ENCODE measurements around the gene TECPR2. TPM values are rescaled to one million over a fixed set of nuclear protein-coding genes. Genes with fewer than 3 reads are reported as not detected.

Gene TECPR2
- total and polyA plus RNA-seq, 2 of the 13 experiments (the other 11 are each of a cell fraction or from before 2014, with no cell fraction given) = 3.5 to 5.7 TPM

- BruUV-seq (replicated peaks) = no TSS peak
- CTCF ChIA-PET (ENCODE audit: low intra/inter-chr PET ratio, low total read pairs) = no interaction called here
These were observed 57.0 kb downstream of the TECPR2 start for GRCh38 chr14:102419716-102420115.

More at GRCh38 chr14:102419716-102420115, 57.0 kb downstream of the TECPR2 start:
- H3K4me3 ChIP-seq (replicated peaks in 1 of 3; ENCODE audit: insufficient read depth in 1 of 3, low read depth in 2 of 3, low read length in 3 of 3) = no peak overlapping the region
- no peak overlapping the region for H3K9ac ChIP-seq (ENCODE audit: insufficient read depth, low read depth, low read length)
- H2AFZ ChIP-seq (ENCODE audit: low read length) = no peak overlapping the region
- DNase-seq (ENCODE audit: low spot score) = no peak
- TF ChIP-seq, protein P1, sequence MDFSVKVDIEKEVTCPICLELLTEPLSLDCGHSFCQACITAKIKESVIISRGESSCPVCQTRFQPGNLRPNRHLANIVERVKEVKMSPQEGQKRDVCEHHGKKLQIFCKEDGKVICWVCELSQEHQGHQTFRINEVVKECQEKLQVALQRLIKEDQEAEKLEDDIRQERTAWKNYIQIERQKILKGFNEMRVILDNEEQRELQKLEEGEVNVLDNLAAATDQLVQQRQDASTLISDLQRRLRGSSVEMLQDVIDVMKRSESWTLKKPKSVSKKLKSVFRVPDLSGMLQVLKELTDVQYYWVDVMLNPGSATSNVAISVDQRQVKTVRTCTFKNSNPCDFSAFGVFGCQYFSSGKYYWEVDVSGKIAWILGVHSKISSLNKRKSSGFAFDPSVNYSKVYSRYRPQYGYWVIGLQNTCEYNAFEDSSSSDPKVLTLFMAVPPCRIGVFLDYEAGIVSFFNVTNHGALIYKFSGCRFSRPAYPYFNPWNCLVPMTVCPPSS (IDR thresholded peaks at IDR 0.05) = no peak
- no peak for TF ChIP-seq U2AF1 (optimal IDR thresholded peaks at IDR 0.05; ENCODE audit: low read depth, low read length)
- TF ChIP-seq MAFF (IDR thresholded peaks at IDR 0.05; ENCODE audit: low read depth, low read length) = no peak
- TF ChIP-seq, protein P2, sequence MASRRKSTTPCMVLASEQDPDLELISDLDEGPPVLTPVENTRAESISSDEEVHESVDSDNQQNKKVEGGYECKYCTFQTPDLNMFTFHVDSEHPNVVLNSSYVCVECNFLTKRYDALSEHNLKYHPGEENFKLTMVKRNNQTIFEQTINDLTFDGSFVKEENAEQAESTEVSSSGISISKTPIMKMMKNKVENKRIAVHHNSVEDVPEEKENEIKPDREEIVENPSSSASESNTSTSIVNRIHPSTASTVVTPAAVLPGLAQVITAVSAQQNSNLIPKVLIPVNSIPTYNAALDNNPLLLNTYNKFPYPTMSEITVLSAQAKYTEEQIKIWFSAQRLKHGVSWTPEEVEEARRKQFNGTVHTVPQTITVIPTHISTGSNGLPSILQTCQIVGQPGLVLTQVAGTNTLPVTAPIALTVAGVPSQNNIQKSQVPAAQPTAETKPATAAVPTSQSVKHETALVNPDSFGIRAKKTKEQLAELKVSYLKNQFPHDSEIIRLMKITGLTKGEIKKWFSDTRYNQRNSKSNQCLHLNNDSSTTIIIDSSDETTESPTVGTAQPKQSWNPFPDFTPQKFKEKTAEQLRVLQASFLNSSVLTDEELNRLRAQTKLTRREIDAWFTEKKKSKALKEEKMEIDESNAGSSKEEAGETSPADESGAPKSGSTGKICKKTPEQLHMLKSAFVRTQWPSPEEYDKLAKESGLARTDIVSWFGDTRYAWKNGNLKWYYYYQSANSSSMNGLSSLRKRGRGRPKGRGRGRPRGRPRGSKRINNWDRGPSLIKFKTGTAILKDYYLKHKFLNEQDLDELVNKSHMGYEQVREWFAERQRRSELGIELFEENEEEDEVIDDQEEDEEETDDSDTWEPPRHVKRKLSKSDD (CRISPR knock-in tag; IDR thresholded peaks at IDR 0.05; ENCODE audit: low read depth) = no peak
- TF ChIP-seq ZNF136 (CRISPR knock-in tag; IDR thresholded peaks at IDR 0.05; ENCODE audit: low read depth) = no peak
- TF ChIP-seq GATAD2A (CRISPR knock-in tag; IDR thresholded peaks at IDR 0.05) = no peak
- no peak for TF ChIP-seq NFE2 (CRISPR knock-in tag; IDR thresholded peaks at IDR 0.05)
- no peaks in the 10 kb centered on the region for H3K27me3 ChIP-seq (ENCODE audit: control insufficient read depth in 1 of 2, insufficient read depth in 2 of 2, low read length in 2 of 2)
- H3K4me2 ChIP-seq (ENCODE audit: low read depth, low read length) = no peak overlapping the region
- H4K20me1 ChIP-seq (ENCODE audit: insufficient read depth, low read length) = no peaks in the 10 kb centered on the region
- WGBS (ENCODE audit: low lambda C conversion rate) = 89% methylated on average over 2 of the region's 8 CpGs
- H3K4me1 ChIP-seq (ENCODE audit: insufficient read depth, low read length) = peaks cover 10% of the 10 kb centered on the region
- in situ Hi-C loops (cut with HindIII; ENCODE audit: extremely low pct_ligation_motif_present, low pct_unique_long_range_greater_than_20kb) = no loop called here
- no peak for ATAC-seq
- H3K9me3 ChIP-seq (ENCODE audit: low read length) = no peaks in the 10 kb centered on the region
- no peak overlapping the region for H3K27ac ChIP-seq (ENCODE audit: extremely low read length, insufficient read depth, low read length)
- no peaks in the 10 kb centered on the region for H3K79me2 ChIP-seq (ENCODE audit: insufficient read depth, low read length)
- intact Hi-C loops (cut with micrococcal nuclease; ENCODE audit: unreplicated experiment) = no loop called here
- FAIRE-seq = no peak
- H3K36me3 ChIP-seq (replicated peaks in 1 of 2; ENCODE audit: control insufficient read depth in 1 of 2, insufficient read depth in 2 of 2, low read length in 2 of 2) = peaks cover 1 to 3% of the 10 kb centered on the region in 2 experiments; a peak in 2 of 5 replicates
- POLR2A ChIA-PET = no interaction called here
